ENCODE results near the gene SULF2. TPM values are rescaled to one million over a fixed set of nuclear protein-coding genes. Genes with fewer than 3 reads are reported as not detected.

The SULF2 gene
- total and polyA plus RNA-seq, 2 of the 13 experiments (the other 11 are each of a cell fraction or from before 2014, with no cell fraction given) = 7.2 to 50.9 TPM

DNA sequence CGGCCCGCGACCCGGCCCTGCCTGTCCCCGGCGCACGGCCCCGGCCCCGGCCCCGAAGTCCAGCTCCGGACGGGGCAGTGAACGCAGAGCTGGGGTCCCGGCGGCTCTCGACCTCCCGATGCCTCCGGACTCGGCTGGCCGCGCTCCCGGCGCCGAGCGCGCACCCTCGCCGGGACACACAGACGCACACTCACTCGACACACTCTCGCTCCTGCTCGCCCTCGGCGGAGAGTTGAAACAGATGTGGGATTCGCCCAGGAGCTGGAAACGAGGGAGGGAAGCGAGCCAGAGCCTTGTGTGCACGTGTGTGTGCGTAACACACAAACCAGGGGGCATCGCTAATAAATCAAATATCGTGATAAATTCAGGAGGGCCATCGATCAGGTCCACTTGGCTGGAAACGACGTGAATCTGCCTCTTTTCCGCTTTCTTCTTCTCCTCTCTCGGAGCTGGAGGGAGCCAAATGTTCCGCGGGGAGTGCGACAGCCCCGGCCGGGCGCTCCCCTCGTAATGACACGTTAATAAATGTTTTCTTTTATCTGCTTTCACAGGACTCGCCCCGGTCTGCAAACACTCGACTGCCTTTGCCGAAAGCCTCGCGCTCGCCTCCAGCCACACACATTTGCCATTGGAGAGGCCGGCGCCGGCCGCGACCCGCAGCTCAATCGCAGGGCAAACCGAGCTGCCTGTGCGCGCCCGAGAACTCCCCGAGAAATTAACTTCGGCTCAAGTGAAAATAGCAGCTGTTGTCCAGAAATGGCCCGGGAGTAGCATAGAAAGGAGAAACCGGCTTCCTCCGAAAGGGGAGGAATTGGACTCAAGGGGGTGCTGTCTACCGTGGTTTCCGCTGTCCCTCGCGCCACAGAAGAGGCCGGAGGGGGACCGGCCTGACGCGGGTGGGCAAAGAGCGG, 828 bp upstream of the SULF2 start (continued):
- TF ChIP-seq RFX1 (IDR thresholded peaks at IDR 0.05) = no peak
- TF ChIP-seq, protein P1, sequence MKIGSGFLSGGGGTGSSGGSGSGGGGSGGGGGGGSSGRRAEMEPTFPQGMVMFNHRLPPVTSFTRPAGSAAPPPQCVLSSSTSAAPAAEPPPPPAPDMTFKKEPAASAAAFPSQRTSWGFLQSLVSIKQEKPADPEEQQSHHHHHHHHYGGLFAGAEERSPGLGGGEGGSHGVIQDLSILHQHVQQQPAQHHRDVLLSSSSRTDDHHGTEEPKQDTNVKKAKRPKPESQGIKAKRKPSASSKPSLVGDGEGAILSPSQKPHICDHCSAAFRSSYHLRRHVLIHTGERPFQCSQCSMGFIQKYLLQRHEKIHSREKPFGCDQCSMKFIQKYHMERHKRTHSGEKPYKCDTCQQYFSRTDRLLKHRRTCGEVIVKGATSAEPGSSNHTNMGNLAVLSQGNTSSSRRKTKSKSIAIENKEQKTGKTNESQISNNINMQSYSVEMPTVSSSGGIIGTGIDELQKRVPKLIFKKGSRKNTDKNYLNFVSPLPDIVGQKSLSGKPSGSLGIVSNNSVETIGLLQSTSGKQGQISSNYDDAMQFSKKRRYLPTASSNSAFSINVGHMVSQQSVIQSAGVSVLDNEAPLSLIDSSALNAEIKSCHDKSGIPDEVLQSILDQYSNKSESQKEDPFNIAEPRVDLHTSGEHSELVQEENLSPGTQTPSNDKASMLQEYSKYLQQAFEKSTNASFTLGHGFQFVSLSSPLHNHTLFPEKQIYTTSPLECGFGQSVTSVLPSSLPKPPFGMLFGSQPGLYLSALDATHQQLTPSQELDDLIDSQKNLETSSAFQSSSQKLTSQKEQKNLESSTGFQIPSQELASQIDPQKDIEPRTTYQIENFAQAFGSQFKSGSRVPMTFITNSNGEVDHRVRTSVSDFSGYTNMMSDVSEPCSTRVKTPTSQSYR (CRISPR knock-in tag; IDR thresholded peaks at IDR 0.05; ENCODE audit: borderline replicate concordance) = no peak
- no peak for TF ChIP-seq CBX5 (CRISPR knock-in tag; IDR thresholded peaks at IDR 0.05; ENCODE audit: borderline replicate concordance)
- TF ChIP-seq, protein P2, sequence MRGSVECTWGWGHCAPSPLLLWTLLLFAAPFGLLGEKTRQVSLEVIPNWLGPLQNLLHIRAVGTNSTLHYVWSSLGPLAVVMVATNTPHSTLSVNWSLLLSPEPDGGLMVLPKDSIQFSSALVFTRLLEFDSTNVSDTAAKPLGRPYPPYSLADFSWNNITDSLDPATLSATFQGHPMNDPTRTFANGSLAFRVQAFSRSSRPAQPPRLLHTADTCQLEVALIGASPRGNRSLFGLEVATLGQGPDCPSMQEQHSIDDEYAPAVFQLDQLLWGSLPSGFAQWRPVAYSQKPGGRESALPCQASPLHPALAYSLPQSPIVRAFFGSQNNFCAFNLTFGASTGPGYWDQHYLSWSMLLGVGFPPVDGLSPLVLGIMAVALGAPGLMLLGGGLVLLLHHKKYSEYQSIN (CRISPR knock-in tag; IDR thresholded peaks at IDR 0.05; ENCODE audit: borderline replicate concordance) = no peak
- TF ChIP-seq, protein P3, sequence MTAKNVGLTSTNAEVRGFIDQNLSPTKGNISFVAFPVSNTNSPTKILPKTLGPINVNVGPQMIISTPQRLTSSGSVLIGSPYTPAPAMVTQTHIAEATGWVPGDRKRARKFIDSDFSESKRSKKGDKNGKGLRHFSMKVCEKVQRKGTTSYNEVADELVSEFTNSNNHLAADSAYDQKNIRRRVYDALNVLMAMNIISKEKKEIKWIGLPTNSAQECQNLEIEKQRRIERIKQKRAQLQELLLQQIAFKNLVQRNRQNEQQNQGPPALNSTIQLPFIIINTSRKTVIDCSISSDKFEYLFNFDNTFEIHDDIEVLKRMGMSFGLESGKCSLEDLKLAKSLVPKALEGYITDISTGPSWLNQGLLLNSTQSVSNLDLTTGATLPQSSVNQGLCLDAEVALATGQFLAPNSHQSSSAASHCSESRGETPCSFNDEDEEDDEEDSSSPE (CRISPR knock-in tag; IDR thresholded peaks at IDR 0.05) = peak; percentile 40; the same call in 1 of the 2 replicates
- no peak for TF ChIP-seq TBP (CRISPR knock-in tag; IDR thresholded peaks at IDR 0.05)
- TF ChIP-seq HNRNPH1 (optimal IDR thresholded peaks at IDR 0.05; ENCODE audit: low read depth, low read length) = no peak
- TF ChIP-seq, protein P4, sequence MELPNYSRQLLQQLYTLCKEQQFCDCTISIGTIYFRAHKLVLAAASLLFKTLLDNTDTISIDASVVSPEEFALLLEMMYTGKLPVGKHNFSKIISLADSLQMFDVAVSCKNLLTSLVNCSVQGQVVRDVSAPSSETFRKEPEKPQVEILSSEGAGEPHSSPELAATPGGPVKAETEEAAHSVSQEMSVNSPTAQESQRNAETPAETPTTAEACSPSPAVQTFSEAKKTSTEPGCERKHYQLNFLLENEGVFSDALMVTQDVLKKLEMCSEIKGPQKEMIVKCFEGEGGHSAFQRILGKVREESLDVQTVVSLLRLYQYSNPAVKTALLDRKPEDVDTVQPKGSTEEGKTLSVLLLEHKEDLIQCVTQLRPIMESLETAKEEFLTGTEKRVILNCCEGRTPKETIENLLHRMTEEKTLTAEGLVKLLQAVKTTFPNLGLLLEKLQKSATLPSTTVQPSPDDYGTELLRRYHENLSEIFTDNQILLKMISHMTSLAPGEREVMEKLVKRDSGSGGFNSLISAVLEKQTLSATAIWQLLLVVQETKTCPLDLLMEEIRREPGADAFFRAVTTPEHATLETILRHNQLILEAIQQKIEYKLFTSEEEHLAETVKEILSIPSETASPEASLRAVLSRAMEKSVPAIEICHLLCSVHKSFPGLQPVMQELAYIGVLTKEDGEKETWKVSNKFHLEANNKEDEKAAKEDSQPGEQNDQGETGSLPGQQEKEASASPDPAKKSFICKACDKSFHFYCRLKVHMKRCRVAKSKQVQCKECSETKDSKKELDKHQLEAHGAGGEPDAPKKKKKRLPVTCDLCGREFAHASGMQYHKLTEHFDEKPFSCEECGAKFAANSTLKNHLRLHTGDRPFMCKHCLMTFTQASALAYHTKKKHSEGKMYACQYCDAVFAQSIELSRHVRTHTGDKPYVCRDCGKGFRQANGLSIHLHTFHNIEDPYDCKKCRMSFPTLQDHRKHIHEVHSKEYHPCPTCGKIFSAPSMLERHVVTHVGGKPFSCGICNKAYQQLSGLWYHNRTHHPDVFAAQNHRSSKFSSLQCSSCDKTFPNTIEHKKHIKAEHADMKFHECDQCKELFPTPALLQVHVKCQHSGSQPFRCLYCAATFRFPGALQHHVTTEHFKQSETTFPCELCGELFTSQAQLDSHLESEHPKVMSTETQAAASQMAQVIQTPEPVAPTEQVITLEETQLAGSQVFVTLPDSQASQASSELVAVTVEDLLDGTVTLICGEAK (IDR thresholded peaks at IDR 0.05) = no peak
- TF ChIP-seq, protein P4 (CRISPR knock-in tag; IDR thresholded peaks at IDR 0.05) = no peak
- TF ChIP-seq, protein P5, sequence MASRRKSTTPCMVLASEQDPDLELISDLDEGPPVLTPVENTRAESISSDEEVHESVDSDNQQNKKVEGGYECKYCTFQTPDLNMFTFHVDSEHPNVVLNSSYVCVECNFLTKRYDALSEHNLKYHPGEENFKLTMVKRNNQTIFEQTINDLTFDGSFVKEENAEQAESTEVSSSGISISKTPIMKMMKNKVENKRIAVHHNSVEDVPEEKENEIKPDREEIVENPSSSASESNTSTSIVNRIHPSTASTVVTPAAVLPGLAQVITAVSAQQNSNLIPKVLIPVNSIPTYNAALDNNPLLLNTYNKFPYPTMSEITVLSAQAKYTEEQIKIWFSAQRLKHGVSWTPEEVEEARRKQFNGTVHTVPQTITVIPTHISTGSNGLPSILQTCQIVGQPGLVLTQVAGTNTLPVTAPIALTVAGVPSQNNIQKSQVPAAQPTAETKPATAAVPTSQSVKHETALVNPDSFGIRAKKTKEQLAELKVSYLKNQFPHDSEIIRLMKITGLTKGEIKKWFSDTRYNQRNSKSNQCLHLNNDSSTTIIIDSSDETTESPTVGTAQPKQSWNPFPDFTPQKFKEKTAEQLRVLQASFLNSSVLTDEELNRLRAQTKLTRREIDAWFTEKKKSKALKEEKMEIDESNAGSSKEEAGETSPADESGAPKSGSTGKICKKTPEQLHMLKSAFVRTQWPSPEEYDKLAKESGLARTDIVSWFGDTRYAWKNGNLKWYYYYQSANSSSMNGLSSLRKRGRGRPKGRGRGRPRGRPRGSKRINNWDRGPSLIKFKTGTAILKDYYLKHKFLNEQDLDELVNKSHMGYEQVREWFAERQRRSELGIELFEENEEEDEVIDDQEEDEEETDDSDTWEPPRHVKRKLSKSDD (CRISPR knock-in tag; IDR thresholded peaks at IDR 0.05; ENCODE audit: low read depth) = 0 out of 2 replicates have a peak, but pooled peaks have one; percentile 49

Data from HepG2 (cell line).